GM19328 (cell line): ENCODE data around the gene CCR1.
"Not testable (repeated sequence)": the region's sequence is repeated elsewhere in the genome, so short reads cannot be mapped to it uniquely, and the experiment has no call there.

Experiments used
- ATAC-seq: cut with Tn5 transposase; IDR thresholded peaks from one replicate; pipeline ENCODE4 v1.9.1; 2021; ENCODE audit warnings: mild to moderate bottlenecking, moderate library complexity; ENCODE audit not compliant: unreplicated experiment

The CCR1 gene

GRCh38 chr3:46184469-46184868 is 23.6 kb downstream of the CCR1 start:
- ATAC-seq: no peak

- ATAC-seq: no peak
These were observed 24.8 kb downstream of the CCR1 start for GRCh38 chr3:46183330-46183729.

GRCh38 chr3:46168583-46169345 is 39.3 kb downstream of the CCR1 start:
- ATAC-seq: no peak

GRCh38 chr3:46163556-46164041 is 44.5 kb downstream of the CCR1 start:
- ATAC-seq: no peak

- no peak for ATAC-seq
These were observed 45.0 kb downstream of the CCR1 start for GRCh38 chr3:46162975-46163555.

- not testable (repeated sequence) for ATAC-seq
These were observed 50.4 kb downstream of the CCR1 start for GRCh38 chr3:46157685-46158084.

- no peak for ATAC-seq
These were observed 53.8 kb downstream of the CCR1 start for GRCh38 chr3:46154311-46154710.
